HepG2 (cell line): ENCODE results near the gene SGK1. TPM values are rescaled to one million over a fixed set of nuclear protein-coding genes. Genes with fewer than 3 reads are reported as not detected.

Experiments used
- ASH2L ChIP-seq: fragments of 300-600, 200-600 bp; sonication (generic); IDR thresholded peaks from 2 replicates; pipeline ENCODE4 v1.7.0; 2017; ENCODE audit warnings: low read depth, mild to moderate bottlenecking, moderate library complexity, mixed read lengths, low read length; ENCODE audit not compliant: insufficient read length
- BCL3 ChIP-seq: sonication (generic); formaldehyde crosslinking; IDR thresholded peaks from 2 replicates; pipeline ENCODE4 v1.5.1; 2020; ENCODE audit warnings: mild to moderate bottlenecking, missing genetic modification reagents, moderate library complexity
- BCL6 ChIP-seq: IDR thresholded peaks from 2 replicates; pipeline ENCODE4 v1.6.1; 2016; ENCODE audit warnings: missing genetic modification reagents, missing compliant biosample characterization
- BHLHE40 ChIP-seq: IDR thresholded peaks from 2 replicates; pipeline ENCODE4 v1.6.1; 2011; ENCODE audit warnings: low read length, improper control_type of control experiment
- CEBPG ChIP-seq: IDR thresholded peaks from 2 replicates; pipeline ENCODE4 v1.6.1; 2016
- ETV5 ChIP-seq: IDR thresholded peaks from 2 replicates; pipeline ENCODE4 v1.6.1; 2018; ENCODE audit warnings: missing biosample characterization, missing genetic modification reagents, inconsistent platforms, borderline replicate concordance
- HOXD1 ChIP-seq: sonication (generic); formaldehyde crosslinking; IDR thresholded peaks from 2 replicates; pipeline ENCODE4 v1.5.0; 2020; ENCODE audit warnings: missing genetic modification reagents
- KAT7 ChIP-seq: IDR thresholded peaks from 2 replicates; pipeline ENCODE4 v1.6.1; 2018; ENCODE audit warnings: borderline replicate concordance, missing compliant biosample characterization
- KDM5B ChIP-seq: sonication (generic); formaldehyde crosslinking; IDR thresholded peaks from 2 replicates; pipeline ENCODE4 v1.4.0; 2020; ENCODE audit warnings: missing genetic modification reagents, mild to moderate bottlenecking, borderline replicate concordance
- MAFK ChIP-seq, 2 experiments: IDR thresholded peaks in 1 of 2; conservative IDR thresholded peaks in 1 of 2; 2 replicates each; pipeline ENCODE4 v1.6.1; 2011; ENCODE audit warnings: improper control_type of control experiment in 2 of 2, low read length in 2 of 2
- MLLT10 ChIP-seq: sonication (generic); formaldehyde crosslinking; IDR thresholded peaks from 2 replicates; pipeline ENCODE4 v1.4.0; 2020; ENCODE audit warnings: missing genetic modification reagents
- NR3C1 ChIP-seq: sonication (generic); formaldehyde crosslinking; IDR thresholded peaks from 2 replicates; pipeline ENCODE4 v1.4.0; 2020; ENCODE audit warnings: missing genetic modification reagents
- PHF20 ChIP-seq: sonication (generic); formaldehyde crosslinking; IDR thresholded peaks from 2 replicates; pipeline ENCODE4 v1.5.0; 2020; ENCODE audit warnings: mild to moderate bottlenecking, missing genetic modification reagents
- PREB ChIP-seq: sonication (generic); formaldehyde crosslinking; IDR thresholded peaks from 2 replicates; pipeline ENCODE4 v1.4.0; 2020; ENCODE audit warnings: missing genetic modification reagents
- RELA ChIP-seq: sonication (generic); formaldehyde crosslinking; IDR thresholded peaks from 2 replicates; pipeline ENCODE4 v1.4.0; 2020; ENCODE audit warnings: missing genetic modification reagents
- REST ChIP-seq, 2 experiments: IDR thresholded peaks; 2 replicates each; pipeline ENCODE4 v1.6.1; 2011 to 2012; ENCODE audit warnings: low read length in 2 of 2, borderline replicate concordance in 1 of 2, low read depth in 1 of 2, mild to moderate bottlenecking in 1 of 2, moderate library complexity in 1 of 2
- SOX5 ChIP-seq: IDR thresholded peaks from 2 replicates; pipeline ENCODE4 v1.6.1; 2016; ENCODE audit warnings: borderline replicate concordance
- ZBTB4 ChIP-seq: sonication (generic); formaldehyde crosslinking; IDR thresholded peaks from 2 replicates; pipeline ENCODE4 v1.4.0; 2020; ENCODE audit warnings: missing genetic modification reagents, mild to moderate bottlenecking, borderline replicate concordance
- ZNF124 ChIP-seq: sonication (generic); formaldehyde crosslinking; IDR thresholded peaks from 2 replicates; pipeline ENCODE4 v1.4.0; 2020; ENCODE audit warnings: missing genetic modification reagents
- ZNF326 ChIP-seq: sonication (generic); formaldehyde crosslinking; IDR thresholded peaks from 2 replicates; pipeline ENCODE4 v1.4.0; 2020; ENCODE audit warnings: missing genetic modification reagents, borderline replicate concordance
- ZNF576 ChIP-seq: sonication (generic); formaldehyde crosslinking; IDR thresholded peaks from 2 replicates; pipeline ENCODE4 v1.4.0; 2020; ENCODE audit warnings: mild to moderate bottlenecking, missing genetic modification reagents
- ZNF850 ChIP-seq: sonication (generic); formaldehyde crosslinking; conservative IDR thresholded peaks from 2 replicates; pipeline ENCODE4 v1.9.0; 2021; ENCODE audit warnings: mild to moderate bottlenecking, missing genetic modification reagents
- polyA plus RNA-seq, 8 experiments: library from polyadenylated mRNA; depleted of rRNA in 3 of 8; stranded (reverse) in 7 of 8; unstranded in 1 of 8; fragments of >200 nt; fragmentation: Illumina TruSeq in 4 of 8; extraction: Trizol in 4 of 8; gene quantifications; 2 replicates each; pipeline versions ENCODE4 v1.2.1 to v1.2.3, GENCODE V29; 2011 to 2016; ENCODE audit warnings: low read depth in 4 of 8, missing spikeins in 1 of 8, mixed read lengths in 1 of 8; ENCODE audit not compliant: insufficient read depth in 1 of 8
- total RNA-seq, 5 experiments: library from RNA; depleted of rRNA; stranded (reverse); fragments of >200 nt; fragmentation: Illumina TruSeq; extraction: Trizol; gene quantifications; 2 replicates each; pipeline ENCODE4 v1.2.3, GENCODE V29; 2016; ENCODE audit warnings: low read depth in 1 of 5

SGK1 gene
- total and polyA plus RNA-seq, 2 of the 13 experiments (the other 11 are each of a cell fraction or from before 2014, with no cell fraction given) = 56.1 to 56.2 TPM

- no peak for TF ChIP-seq ZBTB4 (CRISPR knock-in tag)
- no peak for TF ChIP-seq NR3C1
- no peak for TF ChIP-seq KDM5B
- no peak for TF ChIP-seq CEBPG (CRISPR knock-in tag)
- TF ChIP-seq MAFK (conservative IDR thresholded peaks at IDR 0.05 in 1 of 2, IDR thresholded peaks at IDR 0.05 in 1 of 2; ENCODE audit: low read length in 2 of 2) = no peak
- no peak for TF ChIP-seq KAT7 (CRISPR knock-in tag)
- TF ChIP-seq HOXD1 (CRISPR knock-in tag) = no peak
- TF ChIP-seq ZNF576 (CRISPR knock-in tag) = no peak
- peak; percentile 35; the same call in 1 of the 2 replicates for TF ChIP-seq SOX5 (CRISPR knock-in tag)
- no peak for TF ChIP-seq PHF20 (CRISPR knock-in tag)
- TF ChIP-seq RELA (CRISPR knock-in tag) = peak; percentile 89; the same call in 1 of the 2 replicates
- TF ChIP-seq MLLT10 (CRISPR knock-in tag) = no peak
- no peak for TF ChIP-seq ZNF326 (CRISPR knock-in tag)
- TF ChIP-seq ZNF124 = no peak
- TF ChIP-seq PREB (CRISPR knock-in tag) = no peak
- no peak for TF ChIP-seq ZNF850 (CRISPR knock-in tag)
- TF ChIP-seq REST (IDR thresholded peaks at IDR 0.05; ENCODE audit: borderline replicate concordance in 1 of 2, low read depth in 1 of 2, low read length in 2 of 2) = no peak
- TF ChIP-seq BHLHE40 = no peak
- TF ChIP-seq BCL6 (CRISPR knock-in tag) = no peak
- no peak for TF ChIP-seq ASH2L
- peak; percentile 27; the same call in 1 of the 2 replicates for TF ChIP-seq ETV5 (CRISPR knock-in tag)
- no peak for TF ChIP-seq BCL3 (CRISPR knock-in tag)
These were observed 70.6 kb downstream of the SGK1 start (continued) for GRCh38 chr6:134247231-134247833.
